Transverse colon (tissue), 3 donors: ENCODE measurements around the gene RAB3C.

Experiments used
- CTCF ChIP-seq, 5 experiments: fragments of 200-600 bp in 3 of 5; fragments of 450-650 bp in 2 of 5; sonication (generic) in 3 of 5; IDR thresholded peaks; 1 replicate in 2 of 5; 2 replicates in 3 of 5; pipeline ENCODE4 v1.5.1; 2016 to 2017; ENCODE audit warnings: antibody characterized with exemption in 5 of 5, inconsistent platforms in 3 of 5, mild to moderate bottlenecking in 2 of 5, moderate library complexity in 1 of 5
- POLR2A ChIP-seq: fragments of 450-650 bp; IDR thresholded peaks from one replicate; pipeline ENCODE4 v1.6.1; 2016; ENCODE audit warnings: antibody characterized with exemption, mild to moderate bottlenecking, moderate library complexity

DNA sequence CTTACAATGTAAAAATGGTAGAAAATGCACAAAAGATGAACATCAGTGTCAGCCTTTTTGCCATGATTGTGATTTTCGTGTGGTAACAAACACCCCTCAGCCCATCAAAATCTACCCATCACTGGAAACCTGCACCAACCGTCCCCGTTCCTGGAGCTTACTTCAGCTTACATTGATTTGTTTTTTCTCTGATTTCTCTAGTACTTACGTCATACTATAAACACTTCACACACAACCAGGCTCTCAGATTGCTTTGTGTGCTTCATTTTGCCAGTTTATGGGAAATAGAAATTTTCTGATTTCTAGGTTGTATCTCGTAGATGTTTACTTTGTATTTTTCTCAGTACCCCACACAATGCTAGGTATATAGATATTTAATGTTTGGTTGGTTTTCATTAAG lies 129.1 kb downstream of the RAB3C start:
- TF ChIP-seq POLR2A = no peak
- TF ChIP-seq CTCF (IDR thresholded peaks at IDR 0.05) = no peak
